Measurements from ENCODE around the gene TRH.

DNA sequence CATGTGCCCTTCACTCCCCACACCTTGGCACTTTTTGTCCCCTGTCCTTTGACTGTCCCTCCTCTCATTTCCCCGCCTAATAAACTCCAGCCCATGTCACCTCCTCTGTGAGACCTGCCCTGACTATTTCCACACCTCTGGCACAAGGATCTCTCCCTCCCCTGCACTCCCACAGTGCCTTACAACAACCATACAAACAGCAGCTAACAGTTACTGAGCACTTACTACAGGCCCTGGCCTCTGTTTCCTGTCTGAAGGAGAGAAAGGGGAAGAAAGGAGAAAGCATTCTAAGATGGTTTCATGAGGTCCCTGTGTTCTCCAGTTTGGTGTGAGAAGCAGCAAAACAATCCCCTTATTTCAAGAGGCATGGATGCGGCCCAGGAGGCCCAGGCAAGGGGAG lies 20.0 kb upstream of the TRH start:
- TF ChIP-seq ZFP36 (IDR thresholded peaks at IDR 0.05; ENCODE audit: low read depth, low read length, partially characterized antibody) (no peak), SRF (CRISPR knock-in tag; IDR thresholded peaks at IDR 0.05) (no peak), ZFX (CRISPR knock-in tag; IDR thresholded peaks at IDR 0.05) (no peak), FOXJ3 (CRISPR knock-in tag; IDR thresholded peaks at IDR 0.05) (no peak), DLX4 (CRISPR knock-in tag; IDR thresholded peaks at IDR 0.05) (no peak), SMARCB1 (IDR thresholded peaks at IDR 0.05; ENCODE audit: insufficient read length, low read depth) (no peak), CHCHD3 (CRISPR knock-in tag; IDR thresholded peaks at IDR 0.05) (no peak), CHD2 (IDR thresholded peaks at IDR 0.05; ENCODE audit: low read depth, low read length) (no peak), BACH1 (tag; IDR thresholded peaks at IDR 0.05) (no peak), RAD21 (CRISPR knock-in tag; conservative IDR thresholded peaks at IDR 0.05 in 1 of 2, IDR thresholded peaks at IDR 0.05 in 1 of 2) (no peak), ZNF133 (CRISPR knock-in tag; IDR thresholded peaks at IDR 0.05) (no peak)
- TF ChIP-seq, protein P1, sequence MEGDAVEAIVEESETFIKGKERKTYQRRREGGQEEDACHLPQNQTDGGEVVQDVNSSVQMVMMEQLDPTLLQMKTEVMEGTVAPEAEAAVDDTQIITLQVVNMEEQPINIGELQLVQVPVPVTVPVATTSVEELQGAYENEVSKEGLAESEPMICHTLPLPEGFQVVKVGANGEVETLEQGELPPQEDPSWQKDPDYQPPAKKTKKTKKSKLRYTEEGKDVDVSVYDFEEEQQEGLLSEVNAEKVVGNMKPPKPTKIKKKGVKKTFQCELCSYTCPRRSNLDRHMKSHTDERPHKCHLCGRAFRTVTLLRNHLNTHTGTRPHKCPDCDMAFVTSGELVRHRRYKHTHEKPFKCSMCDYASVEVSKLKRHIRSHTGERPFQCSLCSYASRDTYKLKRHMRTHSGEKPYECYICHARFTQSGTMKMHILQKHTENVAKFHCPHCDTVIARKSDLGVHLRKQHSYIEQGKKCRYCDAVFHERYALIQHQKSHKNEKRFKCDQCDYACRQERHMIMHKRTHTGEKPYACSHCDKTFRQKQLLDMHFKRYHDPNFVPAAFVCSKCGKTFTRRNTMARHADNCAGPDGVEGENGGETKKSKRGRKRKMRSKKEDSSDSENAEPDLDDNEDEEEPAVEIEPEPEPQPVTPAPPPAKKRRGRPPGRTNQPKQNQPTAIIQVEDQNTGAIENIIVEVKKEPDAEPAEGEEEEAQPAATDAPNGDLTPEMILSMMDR (IDR thresholded peaks at IDR 0.05 in 2 of 3, conservative IDR thresholded peaks at IDR 0.05 in 1 of 3; ENCODE audit: insufficient read depth in 2 of 3, low read depth in 1 of 3, low read length in 3 of 3): no peak
- TF ChIP-seq, protein P2, sequence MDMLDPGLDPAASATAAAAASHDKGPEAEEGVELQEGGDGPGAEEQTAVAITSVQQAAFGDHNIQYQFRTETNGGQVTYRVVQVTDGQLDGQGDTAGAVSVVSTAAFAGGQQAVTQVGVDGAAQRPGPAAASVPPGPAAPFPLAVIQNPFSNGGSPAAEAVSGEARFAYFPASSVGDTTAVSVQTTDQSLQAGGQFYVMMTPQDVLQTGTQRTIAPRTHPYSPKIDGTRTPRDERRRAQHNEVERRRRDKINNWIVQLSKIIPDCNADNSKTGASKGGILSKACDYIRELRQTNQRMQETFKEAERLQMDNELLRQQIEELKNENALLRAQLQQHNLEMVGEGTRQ (CRISPR knock-in tag; IDR thresholded peaks at IDR 0.05): no peak

Data from K562 (cell line).